Measurements from ENCODE around the gene IGSF21. TPM values are rescaled to one million over a fixed set of nuclear protein-coding genes. Genes with fewer than 3 reads are reported as not detected.

Gene IGSF21
- total and polyA plus RNA-seq, 11 donors = 0.54 to 2.2 (median 0.94) TPM; not detected in 1

- intact Hi-C loops (cut with DNase I) = no loop called here
- no peaks in the 10 kb centered on the region for H3K4me1 ChIP-seq
Observed at GRCh38 chr1:18307329-18307898, 199.8 kb downstream of the IGSF21 start.

GRCh38 chr1:18309552-18310155, 202.1 kb downstream of the IGSF21 start:
- intact Hi-C loops (cut with DNase I) = no loop called here
- no peak for TF ChIP-seq POLR2A (IDR thresholded peaks at IDR 0.05)
- TF ChIP-seq CTCF (IDR thresholded peaks at IDR 0.05) = no peak
- ATAC-seq = no peak

More at GRCh38 chr1:18307329-18307898, 199.8 kb downstream of the IGSF21 start:
- DNase-seq (no peak), ATAC-seq (no peak)
- Histone ChIP-seq H3K9me3 (peaks cover 0 to 2% (median 0%) of the 10 kb centered on the region in 12 donors), H3K4me3 (no peak overlapping the region), H3K36me3 (no peaks in the 10 kb centered on the region), H3K27me3 (peaks cover 0 to 25% (median 8%) of the 10 kb centered on the region in 9 donors), H3K27ac (no peak overlapping the region)
- WGBS, 4 donors = 68 to 75% (median 72%) methylated on average over 11 to 13 of the region's 13 CpGs
- TF ChIP-seq CTCF (IDR thresholded peaks at IDR 0.05) (no peak), POLR2A (IDR thresholded peaks at IDR 0.05) (no peak)

GRCh38 chr1:18312961-18313360, 205.4 kb downstream of the IGSF21 start:
- ATAC-seq (no peak), DNase-seq (no peak)
- 69 to 85% (median 81%) methylated on average over 10 of the region's 10 CpGs for WGBS, 4 donors
- Histone ChIP-seq H3K4me3 (no peak overlapping the region), H3K27ac (no peak overlapping the region), H3K9me3 (peaks cover 0 to 2% (median 0%) of the 10 kb centered on the region in 12 donors), H3K36me3 (no peaks in the 10 kb centered on the region), H3K27me3 (peaks cover 0 to 31% (median 0%) of the 10 kb centered on the region in 9 donors), H3K4me1 (no peaks in the 10 kb centered on the region)
- TF ChIP-seq POLR2A (IDR thresholded peaks at IDR 0.05) = no peak
- TF ChIP-seq CTCF (IDR thresholded peaks at IDR 0.05) = no peak
- intact Hi-C loops (cut with DNase I) = no loop called here

More at GRCh38 chr1:18309552-18310155, 202.1 kb downstream of the IGSF21 start:
- H3K36me3 ChIP-seq = no peaks in the 10 kb centered on the region
- no peak overlapping the region for H3K4me3 ChIP-seq
- no peak for DNase-seq
- WGBS, 4 donors = 56 to 64% (median 57%) methylated on average over 10 of the region's 10 CpGs
- no peak overlapping the region for H3K27ac ChIP-seq
- H3K4me1 ChIP-seq = no peaks in the 10 kb centered on the region
- peaks cover 0 to 2% (median 0%) of the 10 kb centered on the region in 12 donors for H3K9me3 ChIP-seq
- H3K27me3 ChIP-seq = peaks cover 0 to 33% (median 0%) of the 10 kb centered on the region in 9 donors

GRCh38 chr1:18313523-18313922, 205.9 kb downstream of the IGSF21 start:
- no peak for TF ChIP-seq CTCF (IDR thresholded peaks at IDR 0.05)
- no peak for TF ChIP-seq POLR2A (IDR thresholded peaks at IDR 0.05)

More at GRCh38 chr1:18313523-18313922, 205.9 kb downstream of the IGSF21 start:
- 86 to 94% (median 89%) methylated on average over 1 to 2 of the region's 2 CpGs for WGBS, 4 donors
- H3K9me3 ChIP-seq = peaks cover 0 to 2% (median 0%) of the 10 kb centered on the region in 12 donors
- ATAC-seq (no peak), DNase-seq (no peak)
- intact Hi-C loops (cut with DNase I) = no loop called here
- H3K27ac ChIP-seq = no peak overlapping the region
- peaks cover 0 to 31% (median 0%) of the 10 kb centered on the region in 9 donors for H3K27me3 ChIP-seq
- no peaks in the 10 kb centered on the region for H3K4me1 ChIP-seq
- no peak overlapping the region for H3K4me3 ChIP-seq
- no peaks in the 10 kb centered on the region for H3K36me3 ChIP-seq
